ENCODE results near the gene TINAGL1.
A peak's percentile ranks its signal among the peaks of the same experiment; 100 is the strongest.

Gene TINAGL1

GRCh38 chr1:31576201-31576669 is at the start of gene TINAGL1:
TSS of gene TINAGL1 (plus strand) at chr1:31576515. CDS start at chr1:31577149, 634 bp downstream.
- Mint-ChIP-seq H3K9me3 (no peaks in the 10 kb centered on the region), H3K4me3 (no peak within 1 kb of the TSS), H3K27ac (no peak within 1 kb of the TSS), H3K27me3 (peaks cover 20% of the 10 kb centered on the region), H3K4me1 (peaks cover 16% of the 10 kb centered on the region), H3K36me3 (no peaks in the 10 kb centered on the region)
- ATAC-seq = peak; percentile 10

GRCh38 chr1:31529999-31530684 is 46.2 kb upstream of the TINAGL1 start:
- no peaks in the 10 kb centered on the region for H3K36me3 Mint-ChIP-seq
- H3K9me3 Mint-ChIP-seq = no peaks in the 10 kb centered on the region
- no peak for ATAC-seq
- no peaks in the 10 kb centered on the region for H3K4me1 Mint-ChIP-seq
- no peak overlapping the region for H3K27ac Mint-ChIP-seq
- peaks cover 22% of the 10 kb centered on the region for H3K27me3 Mint-ChIP-seq
- no peak overlapping the region for H3K4me3 Mint-ChIP-seq

GRCh38 chr1:31531177-31531999 is 44.9 kb upstream of the TINAGL1 start:
- H3K4me1 Mint-ChIP-seq = no peaks in the 10 kb centered on the region
- no peaks in the 10 kb centered on the region for H3K36me3 Mint-ChIP-seq
- ATAC-seq = no peak
- peaks cover 34% of the 10 kb centered on the region for H3K27me3 Mint-ChIP-seq
- H3K27ac Mint-ChIP-seq = no peak overlapping the region
- H3K4me3 Mint-ChIP-seq = no peak overlapping the region
- H3K9me3 Mint-ChIP-seq = no peaks in the 10 kb centered on the region

GRCh38 chr1:31532173-31532572 is 44.1 kb upstream of the TINAGL1 start:
- ATAC-seq = no peak
- Mint-ChIP-seq H3K4me1 (no peaks in the 10 kb centered on the region), H3K27me3 (peaks cover 39% of the 10 kb centered on the region), H3K36me3 (no peaks in the 10 kb centered on the region), H3K9me3 (no peaks in the 10 kb centered on the region), H3K4me3 (no peak overlapping the region), H3K27ac (no peak overlapping the region)

GRCh38 chr1:31535561-31535960 is 40.8 kb upstream of the TINAGL1 start:
- H3K9me3 Mint-ChIP-seq = no peaks in the 10 kb centered on the region
- no peak overlapping the region for H3K27ac Mint-ChIP-seq
- no peak for ATAC-seq
- H3K27me3 Mint-ChIP-seq = peaks cover 42% of the 10 kb centered on the region
- H3K4me3 Mint-ChIP-seq = no peak overlapping the region
- H3K36me3 Mint-ChIP-seq = no peaks in the 10 kb centered on the region
- H3K4me1 Mint-ChIP-seq = no peaks in the 10 kb centered on the region

GRCh38 chr1:31539329-31539728 is 37.0 kb upstream of the TINAGL1 start:
- H3K4me1 Mint-ChIP-seq = no peaks in the 10 kb centered on the region
- peaks cover 29% of the 10 kb centered on the region for H3K27me3 Mint-ChIP-seq
- H3K4me3 Mint-ChIP-seq = no peak overlapping the region
- peaks cover 3% of the 10 kb centered on the region for H3K9me3 Mint-ChIP-seq
- ATAC-seq = no peak
- H3K27ac Mint-ChIP-seq = no peak overlapping the region
- no peaks in the 10 kb centered on the region for H3K36me3 Mint-ChIP-seq

GRCh38 chr1:31541194-31541593 is 35.1 kb upstream of the TINAGL1 start:
- Mint-ChIP-seq H3K4me3 (no peak overlapping the region), H3K9me3 (peaks cover 3% of the 10 kb centered on the region), H3K27me3 (peaks cover 10% of the 10 kb centered on the region), H3K27ac (no peak overlapping the region), H3K36me3 (no peaks in the 10 kb centered on the region), H3K4me1 (no peaks in the 10 kb centered on the region)
- no peak for ATAC-seq

- Mint-ChIP-seq H3K4me1 (no peaks in the 10 kb centered on the region), H3K27me3 (no peaks in the 10 kb centered on the region), H3K9me3 (peaks cover 3% of the 10 kb centered on the region), H3K36me3 (no peaks in the 10 kb centered on the region), H3K27ac (no peak overlapping the region), H3K4me3 (no peak overlapping the region)
- ATAC-seq = no peak
Observed at GRCh38 chr1:31545927-31546540, 30.3 kb upstream of the TINAGL1 start.

GRCh38 chr1:31548534-31548906 is 27.8 kb upstream of the TINAGL1 start:
- H3K27me3 Mint-ChIP-seq = peaks cover 16% of the 10 kb centered on the region
- H3K9me3 Mint-ChIP-seq = no peaks in the 10 kb centered on the region
- ATAC-seq = no peak
- no peaks in the 10 kb centered on the region for H3K4me1 Mint-ChIP-seq
- H3K4me3 Mint-ChIP-seq = no peak overlapping the region
- no peaks in the 10 kb centered on the region for H3K36me3 Mint-ChIP-seq
- no peak overlapping the region for H3K27ac Mint-ChIP-seq

GRCh38 chr1:31548907-31549808 is 27.2 kb upstream of the TINAGL1 start:
- Mint-ChIP-seq H3K36me3 (no peaks in the 10 kb centered on the region), H3K4me3 (peak overlapping the region; percentile 46), H3K4me1 (no peaks in the 10 kb centered on the region), H3K9me3 (no peaks in the 10 kb centered on the region), H3K27ac (peak overlapping the region; percentile 25), H3K27me3 (peaks cover 22% of the 10 kb centered on the region)
- ATAC-seq = peak; percentile 92

- peak overlapping the region; percentile 25 for H3K27ac Mint-ChIP-seq
- peak; percentile 56 for ATAC-seq
- H3K9me3 Mint-ChIP-seq = no peaks in the 10 kb centered on the region
- H3K4me1 Mint-ChIP-seq = no peaks in the 10 kb centered on the region
- H3K4me3 Mint-ChIP-seq = no peak overlapping the region
- no peaks in the 10 kb centered on the region for H3K36me3 Mint-ChIP-seq
- H3K27me3 Mint-ChIP-seq = peaks cover 25% of the 10 kb centered on the region
Observed at GRCh38 chr1:31549809-31550620, 26.3 kb upstream of the TINAGL1 start.

- no peak for ATAC-seq
- no peak overlapping the region for H3K4me3 Mint-ChIP-seq
- no peaks in the 10 kb centered on the region for H3K36me3 Mint-ChIP-seq
- H3K27me3 Mint-ChIP-seq = peaks cover 29% of the 10 kb centered on the region
- H3K4me1 Mint-ChIP-seq = no peaks in the 10 kb centered on the region
- no peak overlapping the region for H3K27ac Mint-ChIP-seq
- H3K9me3 Mint-ChIP-seq = no peaks in the 10 kb centered on the region
Observed at GRCh38 chr1:31551208-31551607, 25.1 kb upstream of the TINAGL1 start.

GRCh38 chr1:31552489-31552888 is 23.8 kb upstream of the TINAGL1 start:
- H3K27ac Mint-ChIP-seq = no peak overlapping the region
- peaks cover 7% of the 10 kb centered on the region for H3K4me1 Mint-ChIP-seq
- no peaks in the 10 kb centered on the region for H3K36me3 Mint-ChIP-seq
- ATAC-seq = no peak
- no peak overlapping the region for H3K4me3 Mint-ChIP-seq
- H3K9me3 Mint-ChIP-seq = no peaks in the 10 kb centered on the region
- H3K27me3 Mint-ChIP-seq = peaks cover 41% of the 10 kb centered on the region

GRCh38 chr1:31556481-31557006 is 19.8 kb upstream of the TINAGL1 start:
- no peak for ATAC-seq
- Mint-ChIP-seq H3K4me3 (no peak overlapping the region), H3K27ac (no peak overlapping the region), H3K9me3 (peaks cover 12% of the 10 kb centered on the region), H3K4me1 (peaks cover 7% of the 10 kb centered on the region), H3K27me3 (peaks cover 78% of the 10 kb centered on the region), H3K36me3 (peaks cover 7% of the 10 kb centered on the region)

Measured in stimulated activated memory B cell treated with anti-CD40 and anti-IgM and Interleukin-4, amounts not matched to agents 10 μg/mL and 1 μg/mL and 100 μg/mL, for 72 hours (primary cell).